NCI-H2081 (cell line): ENCODE measurements around the gene GNPTAB.

ENCODE experiments used
- DNase-seq, 2 experiments: peaks; one replicate each; lab custom pipeline; 2025; lab: John Stamatoyannopoulos, UW

The GNPTAB gene

DNA sequence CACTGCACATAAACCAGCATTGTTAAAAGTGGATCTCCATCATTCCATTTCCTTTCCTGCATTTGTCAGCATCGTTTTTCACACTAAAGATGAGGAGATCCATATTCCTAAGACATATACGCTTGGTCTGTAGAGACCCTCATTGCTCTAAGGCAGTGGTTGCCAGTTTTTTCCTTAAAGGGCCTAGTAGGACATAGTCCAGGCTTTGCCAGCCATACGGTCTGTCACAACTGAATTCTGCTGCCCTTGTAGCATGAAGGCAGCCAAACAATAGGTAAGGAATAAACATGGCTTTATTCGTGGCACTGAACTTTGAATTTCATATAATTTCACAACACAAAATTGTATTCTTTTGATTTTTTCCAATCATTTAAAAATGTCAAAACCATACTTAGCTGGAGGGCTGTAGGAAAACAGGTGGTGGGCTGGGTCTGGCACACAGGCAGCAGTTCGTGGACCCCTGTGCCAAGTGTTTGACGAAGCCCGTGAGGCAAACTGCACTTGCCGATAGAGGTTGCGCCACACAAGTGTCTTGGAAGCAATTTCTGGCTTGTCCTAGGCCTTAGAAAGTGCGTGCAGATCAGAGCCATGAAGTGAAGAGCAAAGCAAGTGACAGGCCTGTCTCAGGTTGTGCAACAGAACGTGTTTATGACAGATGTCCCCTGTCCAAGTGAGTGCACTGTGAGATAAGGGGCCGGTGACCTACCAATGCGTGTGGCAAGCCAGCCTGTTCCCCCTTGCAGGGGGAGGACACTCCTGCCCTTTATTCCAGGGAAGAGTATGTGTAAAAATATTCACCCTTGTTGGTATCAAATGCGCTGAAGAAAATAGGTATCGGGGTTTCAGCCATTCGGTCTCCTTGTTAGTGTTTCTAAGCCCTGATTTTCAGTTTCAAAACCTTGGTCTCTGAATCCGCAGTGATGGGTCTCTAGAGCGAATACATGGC, 134.2 kb downstream of the GNPTAB start:
- DNase-seq = no peak

GRCh38 chr12:101695706-101696105, 135.1 kb downstream of the GNPTAB start:
- no peak for DNase-seq
